Colonic mucosa (tissue), 4 donors: Measurements from ENCODE around the gene TMEM114. TPM values are rescaled to one million over a fixed set of nuclear protein-coding genes. Genes with fewer than 3 reads are reported as not detected.

Experiments
- DNase-seq: peaks from one replicate; pipeline ENCODE4 v3.0.0-alpha.2; 2020
- H3K27ac ChIP-seq: fragments of 200-600 bp; one replicate; pipeline ENCODE4 v1.8.0; 2021
- H3K27me3 ChIP-seq: fragments of 200-600 bp; one replicate; pipeline ENCODE4 v1.8.0; 2021
- H3K36me3 ChIP-seq: fragments of 200-600 bp; one replicate; pipeline ENCODE4 v1.8.0; 2021
- H3K4me1 ChIP-seq: fragments of 200-600 bp; one replicate; pipeline ENCODE4 v1.8.0; 2021; ENCODE audit warnings: mild to moderate bottlenecking
- H3K4me3 ChIP-seq: fragments of 200-600 bp; one replicate; pipeline ENCODE4 v1.8.0; 2021
- H3K9ac ChIP-seq, 2 donors: one replicate each; pipeline ENCODE4 v1.7.0; 2013; ENCODE audit warnings: control low read depth in 2 of 2, low read depth in 2 of 2, low read length in 2 of 2
- H3K9me3 ChIP-seq: fragments of 200-600 bp; one replicate; pipeline ENCODE4 v1.8.0; 2021
- intact Hi-C: fragments of 100-400 bp; cut with DNase I; formaldehyde crosslinking; loops from one replicate; pipeline ENCODE4 v1.14.1; 2022
- total RNA-seq, 2 donors: library from RNA; stranded (reverse); fragmentation: NEBNext Ultra II Directional in 1 of 2; extraction: Animal tissue kit (Norgen Biotek cat#: 25700) in 1 of 2; gene quantifications; one replicate each; pipeline ENCODE4 v1.2.1, GENCODE V29; 2021
- TF ChIP-seq, protein P1 (sequence below): fragments of 200-600 bp; IDR thresholded peaks from one replicate; pipeline ENCODE4 v1.8.0; 2022; ENCODE audit warnings: antibody characterized with exemption, mild to moderate bottlenecking
- donor health status: healthy.
- donor health status: DM: no; HTN: no; CAD: no.
- donor health status: DM: no; HTN: no; CAD: no.

The TMEM114 gene
- total RNA-seq, 2 donors from 2014 or later = not detected

DNA sequence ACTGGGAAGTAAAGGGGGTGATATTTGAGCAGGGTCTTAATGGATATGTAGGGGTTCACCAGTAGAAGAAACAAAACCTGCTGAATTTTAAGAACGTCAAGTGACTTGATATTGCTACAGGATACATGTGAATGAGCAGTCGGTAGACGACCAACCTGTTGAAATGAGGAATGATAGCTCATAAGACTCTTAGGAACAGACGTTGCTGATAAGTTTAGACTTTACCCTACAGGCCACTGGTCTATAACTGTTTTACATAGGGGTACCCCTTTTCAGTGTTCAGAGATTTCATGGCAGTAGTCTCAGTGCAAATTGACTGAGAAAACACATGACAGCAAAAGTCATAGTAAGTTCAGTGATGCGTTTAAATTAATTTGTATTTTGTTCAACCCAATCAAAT, 45.9 kb downstream of the TMEM114 start:
- TF ChIP-seq, protein P1, sequence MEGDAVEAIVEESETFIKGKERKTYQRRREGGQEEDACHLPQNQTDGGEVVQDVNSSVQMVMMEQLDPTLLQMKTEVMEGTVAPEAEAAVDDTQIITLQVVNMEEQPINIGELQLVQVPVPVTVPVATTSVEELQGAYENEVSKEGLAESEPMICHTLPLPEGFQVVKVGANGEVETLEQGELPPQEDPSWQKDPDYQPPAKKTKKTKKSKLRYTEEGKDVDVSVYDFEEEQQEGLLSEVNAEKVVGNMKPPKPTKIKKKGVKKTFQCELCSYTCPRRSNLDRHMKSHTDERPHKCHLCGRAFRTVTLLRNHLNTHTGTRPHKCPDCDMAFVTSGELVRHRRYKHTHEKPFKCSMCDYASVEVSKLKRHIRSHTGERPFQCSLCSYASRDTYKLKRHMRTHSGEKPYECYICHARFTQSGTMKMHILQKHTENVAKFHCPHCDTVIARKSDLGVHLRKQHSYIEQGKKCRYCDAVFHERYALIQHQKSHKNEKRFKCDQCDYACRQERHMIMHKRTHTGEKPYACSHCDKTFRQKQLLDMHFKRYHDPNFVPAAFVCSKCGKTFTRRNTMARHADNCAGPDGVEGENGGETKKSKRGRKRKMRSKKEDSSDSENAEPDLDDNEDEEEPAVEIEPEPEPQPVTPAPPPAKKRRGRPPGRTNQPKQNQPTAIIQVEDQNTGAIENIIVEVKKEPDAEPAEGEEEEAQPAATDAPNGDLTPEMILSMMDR = no peak

DNA sequence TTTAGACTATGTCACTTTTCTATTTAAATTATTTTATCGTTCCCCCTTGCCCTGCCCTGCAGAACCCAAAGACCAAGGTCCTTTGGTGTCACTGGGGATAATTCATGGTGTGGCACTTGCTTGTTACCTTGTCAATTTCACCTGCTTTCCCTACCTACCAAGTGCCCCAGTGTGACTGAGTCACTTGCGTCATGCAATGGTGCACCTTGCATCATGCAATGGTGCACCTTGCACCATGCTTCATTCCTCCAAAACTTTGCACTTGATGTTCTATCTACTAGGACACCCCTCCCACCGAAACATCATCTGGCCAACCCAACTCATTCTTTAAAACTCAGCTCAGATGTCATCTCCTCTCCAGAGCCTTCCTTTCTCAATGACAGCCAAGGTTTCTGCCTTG, 47.1 kb downstream of the TMEM114 start:
- no peaks in the 10 kb centered on the region for H3K36me3 ChIP-seq
- intact Hi-C loops = no loop called here

More for the DNA sequence above, 45.9 kb downstream of the TMEM114 start:
- intact Hi-C loops = no loop called here
- Histone ChIP-seq H3K9me3 (no peaks in the 10 kb centered on the region), H3K4me3 (no peak overlapping the region), H3K27me3 (no peaks in the 10 kb centered on the region), H3K27ac (no peak overlapping the region), H3K9ac (no peak overlapping the region), H3K4me1 (no peaks in the 10 kb centered on the region), H3K36me3 (no peaks in the 10 kb centered on the region)
- DNase-seq = no peak

DNA sequence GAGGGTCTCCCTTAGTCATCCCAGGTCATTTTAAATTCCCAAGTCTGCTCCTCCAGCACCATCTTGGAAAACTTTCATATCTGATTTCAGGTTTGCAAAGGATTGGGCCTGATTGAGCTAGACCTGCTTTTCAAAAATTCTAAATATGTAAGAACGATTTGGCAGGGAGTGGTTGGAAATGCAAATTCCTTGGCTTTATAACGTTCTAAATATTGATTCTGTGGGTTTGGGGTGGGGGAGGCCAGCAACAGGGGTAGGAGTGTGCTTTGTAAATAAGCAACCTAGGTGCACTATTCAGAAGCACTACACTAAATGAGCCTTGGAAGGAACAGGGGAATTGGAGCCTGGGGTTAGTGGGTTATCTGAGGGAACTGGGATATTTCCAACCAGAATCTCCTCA, 47.9 kb downstream of the TMEM114 start:
- TF ChIP-seq, protein P1 = no peak
- H3K9ac ChIP-seq = no peak overlapping the region
- H3K4me3 ChIP-seq = no peak overlapping the region
- intact Hi-C loops = no loop called here
- H3K27me3 ChIP-seq = no peaks in the 10 kb centered on the region
- H3K9me3 ChIP-seq = no peaks in the 10 kb centered on the region
- H3K4me1 ChIP-seq = no peaks in the 10 kb centered on the region
- DNase-seq = no peak
- H3K27ac ChIP-seq = no peak overlapping the region
- H3K36me3 ChIP-seq = no peaks in the 10 kb centered on the region

More for the DNA sequence above, 47.1 kb downstream of the TMEM114 start:
- no peak for DNase-seq
- no peaks in the 10 kb centered on the region for H3K4me1 ChIP-seq
- H3K27me3 ChIP-seq = no peaks in the 10 kb centered on the region
- no peak overlapping the region for H3K27ac ChIP-seq
- H3K9me3 ChIP-seq = no peaks in the 10 kb centered on the region
- H3K4me3 ChIP-seq = no peak overlapping the region
- TF ChIP-seq, protein P1 = no peak
- H3K9ac ChIP-seq = no peak overlapping the region

DNA sequence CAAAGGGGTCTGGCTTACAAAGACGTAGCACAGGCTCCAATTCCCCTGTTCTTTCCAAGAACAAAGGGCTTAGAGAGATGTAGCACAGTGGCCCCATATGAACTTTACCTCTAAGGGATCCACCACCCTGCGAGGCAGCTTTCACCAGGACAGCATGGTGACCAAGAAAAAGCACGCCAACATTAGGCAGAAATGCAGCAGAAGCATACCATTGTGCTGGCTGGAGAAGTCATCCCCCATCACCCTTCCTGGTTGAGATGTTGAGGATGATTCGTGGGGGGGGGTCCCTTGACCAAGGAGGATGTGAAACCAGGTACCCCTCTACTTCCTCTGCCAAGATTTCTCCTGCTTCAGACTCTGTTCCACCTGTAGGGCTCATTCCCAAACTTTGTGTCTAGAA, 48.4 kb downstream of the TMEM114 start:
- no peaks in the 10 kb centered on the region for H3K36me3 ChIP-seq
- H3K27me3 ChIP-seq = no peaks in the 10 kb centered on the region
- TF ChIP-seq, protein P1 = no peak
- no peak overlapping the region for H3K4me3 ChIP-seq
- intact Hi-C loops = no loop called here
- H3K9ac ChIP-seq = no peak overlapping the region
- no peak overlapping the region for H3K27ac ChIP-seq
- H3K4me1 ChIP-seq = no peaks in the 10 kb centered on the region
- no peak for DNase-seq
- no peaks in the 10 kb centered on the region for H3K9me3 ChIP-seq

DNA sequence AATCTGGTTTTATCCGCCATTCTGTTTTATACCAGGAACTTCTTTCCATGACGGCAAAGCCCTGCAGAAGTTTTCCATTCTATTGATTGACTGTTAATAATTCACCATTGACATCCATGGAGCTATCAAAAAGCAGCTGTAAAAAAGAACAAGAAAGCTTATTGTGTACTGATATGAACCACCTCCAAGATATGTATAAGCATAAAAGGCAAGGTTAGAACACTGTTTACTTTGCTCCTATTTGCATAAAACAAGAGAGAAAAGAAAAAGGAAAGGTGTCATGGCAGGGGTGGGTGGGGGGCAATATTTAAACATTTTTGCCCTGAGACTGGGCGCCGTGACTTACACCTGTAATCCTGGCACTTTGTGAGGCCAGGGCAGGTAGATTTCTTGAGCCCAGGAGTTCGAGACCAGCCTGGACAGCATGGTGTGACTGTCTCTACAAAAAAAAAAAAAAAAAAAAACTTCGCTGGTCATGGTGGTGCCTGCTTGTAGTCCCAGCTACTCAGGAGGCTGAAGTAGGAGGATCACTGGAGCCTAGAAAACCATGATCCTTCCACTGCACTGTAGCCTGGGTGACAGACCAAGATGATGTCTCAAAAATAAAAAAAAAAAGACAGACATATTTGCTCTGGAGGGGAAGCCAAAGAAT, 52.5 kb downstream of the TMEM114 start:
- no peaks in the 10 kb centered on the region for H3K36me3 ChIP-seq
- DNase-seq = no peak
- H3K4me1 ChIP-seq = no peaks in the 10 kb centered on the region
- no peak overlapping the region for H3K4me3 ChIP-seq
- no peak overlapping the region for H3K9ac ChIP-seq
- no peaks in the 10 kb centered on the region for H3K9me3 ChIP-seq
- intact Hi-C loops = no loop called here
- TF ChIP-seq, protein P1 = no peak
- H3K27ac ChIP-seq = no peak overlapping the region
- no peaks in the 10 kb centered on the region for H3K27me3 ChIP-seq
